Activated T-cell treated with anti-CD3 and anti-CD28 coated beads, Interleukin-2, amount 50 U/mL, for 4 hours (primary cell): ENCODE measurements around the gene PUS1. TPM values are rescaled to one million over a fixed set of nuclear protein-coding genes. Genes with fewer than 3 reads are reported as not detected.
"Not testable (repeated sequence)": the region's sequence is repeated elsewhere in the genome, so short reads cannot be mapped to it uniquely, and the experiment has no call there.

ENCODE experiments used
- ATAC-seq, 2 donors: fragments of 200-7000 bp; cut with Tn5 transposase; one replicate each; pipeline ENCODE4 v1.10.0; 2021
- DNase-seq: peaks from one replicate; pipeline ENCODE4 v3.0.0-alpha.2; 2020
- H3K27me3 Mint-ChIP-seq: one replicate; pipeline ENCODE4 v1.8.0; 2021; ENCODE audit warnings: low read depth, mixed read lengths
- H3K36me3 Mint-ChIP-seq: one replicate; pipeline ENCODE4 v1.8.0; 2022; ENCODE audit warnings: mixed read lengths; ENCODE audit not compliant: insufficient read depth
- H3K4me1 Mint-ChIP-seq: one replicate; pipeline ENCODE4 v1.8.0; 2021; ENCODE audit warnings: low read depth, mixed read lengths
- H3K4me3 Mint-ChIP-seq: one replicate; pipeline ENCODE4 v1.8.0; 2021; ENCODE audit warnings: mild to moderate bottlenecking, moderate library complexity, mixed read lengths
- H3K9me3 Mint-ChIP-seq: one replicate; pipeline ENCODE4 v1.8.0; 2021; ENCODE audit warnings: mixed read lengths
- total RNA-seq, 3 donors: library from RNA; stranded (reverse); gene quantifications; one replicate each; pipeline ENCODE4 v1.2.1, GENCODE V29; 2021

PUS1 gene
- total RNA-seq, 3 donors from 2014 or later = 132 to 157 (median 155) TPM

DNA sequence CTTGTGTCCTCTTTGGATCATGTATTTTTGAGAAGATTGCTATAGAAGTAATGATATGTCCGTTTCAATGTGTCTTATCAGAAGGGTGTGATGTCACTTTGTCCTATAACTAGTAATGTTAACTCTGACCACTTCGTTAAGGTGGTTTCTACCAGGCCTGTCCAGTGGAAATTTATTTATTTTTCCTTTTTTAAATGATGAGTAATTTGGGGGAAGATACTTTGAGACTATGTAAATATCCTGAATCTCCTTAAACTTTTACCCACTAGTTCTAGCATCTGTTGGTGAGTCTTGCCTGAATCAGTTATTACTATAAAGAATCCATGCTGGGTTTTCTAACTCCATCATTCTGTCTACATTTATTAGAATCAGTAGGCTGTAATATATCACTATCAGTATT lies 36.0 kb downstream of the PUS1 start:
- H3K36me3 Mint-ChIP-seq = peaks cover 25% of the 10 kb centered on the region
- ATAC-seq (no peak), DNase-seq (no peak)
- no peak overlapping the region for H3K4me3 Mint-ChIP-seq
- no peaks in the 10 kb centered on the region for H3K27me3 Mint-ChIP-seq
- peaks cover 46% of the 10 kb centered on the region for H3K4me1 Mint-ChIP-seq
- no peaks in the 10 kb centered on the region for H3K9me3 Mint-ChIP-seq

DNA sequence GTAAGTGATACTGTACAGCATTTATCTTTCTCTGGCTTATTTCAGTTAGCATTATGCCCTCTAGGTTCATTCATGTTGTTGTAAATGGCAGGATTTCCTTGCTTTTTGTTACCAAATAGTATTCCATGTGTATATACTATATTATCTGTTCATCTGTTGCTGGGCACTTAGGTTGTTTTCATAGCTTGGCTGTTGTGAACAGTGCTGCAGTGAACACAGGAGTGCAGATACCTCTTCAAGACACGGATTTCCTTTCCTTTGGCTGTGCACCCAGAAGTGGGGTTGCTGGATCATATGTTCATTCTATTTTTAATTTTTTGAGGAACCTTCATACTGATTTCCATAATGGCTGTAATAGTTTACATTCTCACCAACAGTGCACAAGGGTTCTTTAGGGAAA lies 42.1 kb downstream of the PUS1 start:
- no peak for DNase-seq
- Mint-ChIP-seq H3K4me1 (peaks cover 33% of the 10 kb centered on the region), H3K9me3 (no peaks in the 10 kb centered on the region), H3K4me3 (no peak overlapping the region), H3K36me3 (peaks cover 8% of the 10 kb centered on the region), H3K27me3 (no peaks in the 10 kb centered on the region)
- no peak for ATAC-seq

DNA sequence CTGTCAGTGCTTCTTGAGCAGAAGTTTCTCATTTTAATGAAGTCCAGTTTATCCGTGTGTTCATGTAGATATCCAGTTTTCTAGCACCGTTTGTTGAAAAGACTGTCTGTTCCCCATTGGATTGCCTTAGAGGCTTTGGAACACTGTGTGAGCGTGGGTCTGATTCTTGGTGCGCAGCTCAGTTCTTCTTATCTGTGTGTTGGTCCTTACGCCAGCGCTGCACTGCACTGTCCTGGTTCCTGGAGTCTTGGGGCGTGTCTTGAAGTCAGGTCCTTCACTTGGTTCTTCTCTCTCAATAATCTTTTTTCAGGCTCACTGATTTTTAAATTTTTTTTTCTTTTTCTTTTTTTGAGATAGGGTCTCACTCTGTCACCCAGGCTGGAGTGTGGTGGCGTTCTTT lies 46.2 kb downstream of the PUS1 start:
- Mint-ChIP-seq H3K4me3 (no peak overlapping the region), H3K4me1 (peaks cover 27% of the 10 kb centered on the region), H3K9me3 (no peaks in the 10 kb centered on the region), H3K36me3 (peaks cover 3% of the 10 kb centered on the region), H3K27me3 (no peaks in the 10 kb centered on the region)
- DNase-seq = no peak
- ATAC-seq = no peak

- Mint-ChIP-seq H3K27me3 (no peaks in the 10 kb centered on the region), H3K9me3 (no peaks in the 10 kb centered on the region), H3K4me1 (peaks cover 15% of the 10 kb centered on the region), H3K4me3 (no peak overlapping the region), H3K36me3 (peaks cover 20% of the 10 kb centered on the region)
- no peak for ATAC-seq
- no peak for DNase-seq
Measured at GRCh38 chr12:131979606-131980005, 50.5 kb downstream of the PUS1 start.

DNA sequence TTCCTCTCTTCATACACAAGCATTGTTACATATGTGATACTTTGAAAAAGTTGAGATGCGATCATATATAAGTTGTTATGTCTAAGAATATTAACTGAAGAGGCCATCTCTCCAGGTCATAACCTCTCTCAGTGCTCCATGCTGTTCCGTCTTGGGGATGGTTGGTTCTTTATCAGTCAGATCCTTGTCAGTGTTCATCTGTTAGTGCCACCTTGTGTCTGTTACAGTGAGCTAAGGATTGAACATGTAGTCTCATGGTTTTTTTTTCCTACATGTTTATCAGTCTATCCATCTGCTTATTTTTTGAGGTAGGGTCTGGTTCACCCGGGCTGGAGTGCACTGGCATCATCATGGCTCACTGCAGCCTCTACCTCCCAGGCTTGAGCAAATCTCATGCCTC lies 51.2 kb downstream of the PUS1 start:
- Mint-ChIP-seq H3K4me1 (peaks cover 15% of the 10 kb centered on the region), H3K9me3 (no peaks in the 10 kb centered on the region), H3K4me3 (no peak overlapping the region), H3K27me3 (no peaks in the 10 kb centered on the region), H3K36me3 (peaks cover 20% of the 10 kb centered on the region)
- ATAC-seq (no peak), DNase-seq (no peak)

DNA sequence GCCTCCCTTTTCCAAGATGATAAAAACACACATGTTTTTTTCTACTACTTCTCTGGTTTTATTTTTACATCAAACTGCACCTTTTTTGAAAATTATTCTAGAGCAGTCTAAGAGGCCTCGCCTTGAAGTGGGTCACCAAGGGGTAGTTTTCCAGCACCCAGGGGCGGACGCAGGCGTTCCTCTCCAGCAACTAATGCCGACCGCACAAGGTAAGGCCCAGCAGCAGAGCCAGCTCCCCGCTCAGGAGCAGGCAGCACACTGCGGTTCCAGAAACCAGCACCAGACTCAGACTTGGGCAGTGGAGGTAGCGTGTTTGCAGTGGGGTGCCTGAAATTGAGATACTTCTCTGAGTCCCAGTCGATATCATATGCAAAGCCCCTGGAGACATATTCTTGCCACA lies 52.3 kb downstream of the PUS1 start:
- Mint-ChIP-seq H3K4me3 (no peak overlapping the region), H3K4me1 (peaks cover 11% of the 10 kb centered on the region), H3K27me3 (no peaks in the 10 kb centered on the region), H3K36me3 (peaks cover 20% of the 10 kb centered on the region), H3K9me3 (no peaks in the 10 kb centered on the region)
- DNase-seq = no peak
- ATAC-seq = no peak

- Mint-ChIP-seq H3K36me3 (peaks cover 25% of the 10 kb centered on the region), H3K27me3 (no peaks in the 10 kb centered on the region), H3K4me3 (no peak overlapping the region), H3K4me1 (peaks cover 7% of the 10 kb centered on the region), H3K9me3 (no peaks in the 10 kb centered on the region)
- DNase-seq (no peak), ATAC-seq (no peak)
Measured at GRCh38 chr12:131982041-131982440, 53.0 kb downstream of the PUS1 start.

DNA sequence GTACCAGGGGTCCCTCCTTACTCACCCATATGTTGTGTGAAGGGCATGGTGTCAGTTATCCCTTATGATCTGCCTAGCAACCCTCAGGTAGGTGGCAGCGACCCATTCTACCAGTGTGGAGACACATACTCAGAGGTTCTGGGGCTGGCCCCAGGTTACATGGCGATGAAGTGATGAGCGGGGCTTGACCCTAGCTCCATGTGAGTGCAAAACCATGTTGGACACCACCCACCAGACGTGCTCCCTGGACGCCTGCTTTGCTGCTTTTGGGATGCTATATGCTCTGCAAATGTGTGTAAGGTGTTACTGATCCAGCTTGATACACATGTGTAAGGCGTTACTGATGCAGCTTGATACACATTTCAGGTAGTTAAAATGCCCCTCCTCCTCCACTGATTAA lies 54.0 kb downstream of the PUS1 start:
- DNase-seq (no peak), ATAC-seq (no peak)
- H3K36me3 Mint-ChIP-seq = peaks cover 30% of the 10 kb centered on the region
- no peaks in the 10 kb centered on the region for H3K27me3 Mint-ChIP-seq
- no peaks in the 10 kb centered on the region for H3K9me3 Mint-ChIP-seq
- H3K4me1 Mint-ChIP-seq = peaks cover 2% of the 10 kb centered on the region
- H3K4me3 Mint-ChIP-seq = no peak overlapping the region

DNA sequence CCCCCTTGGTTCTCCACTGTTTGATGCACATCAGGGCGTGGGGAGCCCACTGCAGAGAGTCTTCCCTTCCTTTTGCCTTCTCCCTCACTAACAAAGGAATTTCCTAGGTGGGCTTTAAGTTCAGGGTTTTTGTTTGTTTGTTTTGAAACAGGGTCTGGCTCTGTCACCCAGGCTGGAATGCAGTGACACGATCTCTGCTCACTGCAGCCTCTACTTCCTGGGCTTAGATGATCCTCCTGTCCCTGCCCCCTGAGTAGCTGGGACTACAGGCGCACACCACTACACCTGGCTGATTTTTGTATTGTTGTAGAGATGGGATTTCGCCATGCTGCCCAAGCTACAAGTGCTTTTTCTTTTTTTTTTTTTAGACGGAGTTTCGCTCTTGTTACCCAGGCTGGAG lies 54.5 kb downstream of the PUS1 start:
- no peak for DNase-seq
- no peak overlapping the region for H3K4me3 Mint-ChIP-seq
- no peaks in the 10 kb centered on the region for H3K9me3 Mint-ChIP-seq
- H3K4me1 Mint-ChIP-seq = no peaks in the 10 kb centered on the region
- peaks cover 32% of the 10 kb centered on the region for H3K36me3 Mint-ChIP-seq
- H3K27me3 Mint-ChIP-seq = no peaks in the 10 kb centered on the region
- no peak for ATAC-seq

DNA sequence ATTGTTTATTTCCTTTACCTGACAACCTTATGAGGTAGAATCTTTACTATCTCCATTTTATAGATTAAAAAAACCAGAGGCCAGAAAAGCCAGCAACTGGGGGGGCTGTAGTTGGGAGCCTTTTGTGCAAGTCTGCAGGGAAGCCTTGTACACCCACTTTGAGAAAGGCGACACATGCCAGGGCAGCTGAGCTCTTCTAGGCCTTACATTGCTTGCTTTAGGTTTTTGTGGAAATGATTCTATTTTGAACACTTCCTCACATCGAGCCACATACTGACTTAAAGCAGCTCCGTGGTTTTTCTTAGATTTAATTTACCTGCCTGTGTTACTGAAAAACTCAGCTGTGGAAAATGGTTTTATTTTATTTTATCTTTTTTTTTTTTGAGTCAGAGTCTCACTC lies 55.3 kb downstream of the PUS1 start:
- ATAC-seq (no peak), DNase-seq (no peak)
- H3K4me3 Mint-ChIP-seq = no peak overlapping the region
- no peaks in the 10 kb centered on the region for H3K9me3 Mint-ChIP-seq
- no peaks in the 10 kb centered on the region for H3K27me3 Mint-ChIP-seq
- H3K36me3 Mint-ChIP-seq = peaks cover 37% of the 10 kb centered on the region
- no peaks in the 10 kb centered on the region for H3K4me1 Mint-ChIP-seq

GRCh38 chr12:131985510-131985875 lies 56.4 kb downstream of the PUS1 start:
- not testable (repeated sequence) for H3K4me3 Mint-ChIP-seq, H3K27me3 Mint-ChIP-seq, DNase-seq, H3K9me3 Mint-ChIP-seq, H3K4me1 Mint-ChIP-seq, ATAC-seq
- peaks cover 48% of the 10 kb centered on the region for H3K36me3 Mint-ChIP-seq

GRCh38 chr12:131986361-131986760 lies 57.3 kb downstream of the PUS1 start:
- DNase-seq (no peak), ATAC-seq (no peak)
- Mint-ChIP-seq H3K4me3 (no peak overlapping the region), H3K4me1 (no peaks in the 10 kb centered on the region), H3K36me3 (peaks cover 49% of the 10 kb centered on the region), H3K9me3 (no peaks in the 10 kb centered on the region), H3K27me3 (no peaks in the 10 kb centered on the region)

- H3K4me1 Mint-ChIP-seq = no peaks in the 10 kb centered on the region
- no peak for ATAC-seq
- peaks cover 45% of the 10 kb centered on the region for H3K36me3 Mint-ChIP-seq
- no peak for DNase-seq
- H3K27me3 Mint-ChIP-seq = no peaks in the 10 kb centered on the region
- no peaks in the 10 kb centered on the region for H3K9me3 Mint-ChIP-seq
- H3K4me3 Mint-ChIP-seq = no peak overlapping the region
Measured at GRCh38 chr12:131986910-131987309, 57.8 kb downstream of the PUS1 start.

- H3K4me1 Mint-ChIP-seq = no peaks in the 10 kb centered on the region
Measured at GRCh38 chr12:131987552-131987951, 58.5 kb downstream of the PUS1 start.

DNA sequence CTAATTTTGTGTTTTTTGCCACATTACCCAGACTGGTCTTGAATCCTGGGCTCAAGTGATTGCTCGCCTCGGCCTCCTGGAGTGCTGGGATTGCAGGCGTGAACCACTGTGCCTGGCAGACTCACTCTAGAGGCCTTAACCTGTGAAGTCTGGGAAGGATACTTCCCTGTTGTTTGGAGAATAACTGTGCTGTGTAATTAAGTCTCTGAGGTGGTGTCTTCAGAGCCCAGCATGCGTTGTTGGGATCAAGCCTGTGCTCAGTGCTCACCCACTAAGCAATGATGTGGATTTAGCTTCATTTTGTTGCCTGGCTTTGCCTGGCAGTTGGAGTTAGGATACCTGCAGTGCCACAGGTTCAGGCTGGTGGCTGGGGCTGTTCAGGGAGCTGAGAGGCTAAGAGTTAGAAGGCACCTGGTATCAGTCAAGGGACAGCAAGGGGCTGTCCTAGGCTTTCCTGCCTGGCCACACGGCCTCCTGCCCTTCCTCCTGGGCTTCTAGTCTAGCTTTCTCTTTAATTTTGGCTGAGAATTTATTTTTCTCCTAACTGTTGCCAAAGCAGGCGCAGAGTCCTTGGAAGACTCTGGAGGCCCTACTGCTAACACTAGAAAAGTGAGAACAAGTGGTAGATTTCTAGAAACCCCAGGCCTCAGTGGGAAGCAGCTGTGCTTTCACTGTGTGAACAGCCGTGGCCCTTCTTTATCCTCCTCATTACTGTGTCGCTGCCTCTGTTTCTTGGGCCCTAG lies 59.1 kb downstream of the PUS1 start:
- DNase-seq = no peak
- Mint-ChIP-seq H3K9me3 (no peaks in the 10 kb centered on the region), H3K4me1 (no peaks in the 10 kb centered on the region), H3K36me3 (peaks cover 48% of the 10 kb centered on the region), H3K27me3 (no peaks in the 10 kb centered on the region), H3K4me3 (no peak overlapping the region)
- no peak for ATAC-seq

More at GRCh38 chr12:131987552-131987951, 58.5 kb downstream of the PUS1 start:
- DNase-seq (no peak), ATAC-seq (no peak)
- H3K27me3 Mint-ChIP-seq = no peaks in the 10 kb centered on the region
- no peaks in the 10 kb centered on the region for H3K9me3 Mint-ChIP-seq
- peaks cover 46% of the 10 kb centered on the region for H3K36me3 Mint-ChIP-seq
- no peak overlapping the region for H3K4me3 Mint-ChIP-seq
